HCT116 (cell line): Measurements from ENCODE around the gene TREM1. TPM values are rescaled to one million over a fixed set of nuclear protein-coding genes. Genes with fewer than 3 reads are reported as not detected.

ENCODE experiments used
- ATAC-seq: fragments of 200-7000 bp; cut with Tn5 transposase; 2 replicates; pipeline ENCODE4 v1.9.1; 2020; ENCODE audit warnings: mild to moderate bottlenecking, moderate library complexity
- BruUV-seq: library from RNA; stranded (reverse); fragments of 400-500 nt; replicated peaks from 2 replicates; lab custom pipeline; 2021; lab: Mats Ljungman, UMichigan
- CTCF ChIA-PET: fragments of 300-600 bp; sonication (Branson Sonifier 250); formaldehyde crosslinking; loops from one replicate; lab custom pipeline; 2021; ENCODE audit warnings: antibody characterized with exemption; lab: Charles Lee
- POLR2A ChIA-PET: fragments of 300-600, 350-600 bp; sonication (Branson Sonifier 250); formaldehyde crosslinking; loops from one replicate; lab custom pipeline; 2021; ENCODE audit warnings: antibody characterized with exemption; lab: Charles Lee
- RAD21 ChIA-PET, 2 experiments: fragments of 300-600 bp; sonication (Branson Sonifier 250); formaldehyde crosslinking; loops; one replicate each; lab custom pipeline; 2023; ENCODE audit warnings: low total read pairs in 2 of 2; ENCODE audit not compliant: uncharacterized antibody in 2 of 2, unreplicated experiment in 2 of 2, low non-redundant PET in 1 of 2; lab: Charles Lee
- DNase-seq: peaks from one replicate; pipeline ENCODE4 v3.0.0-alpha.2; 2010; ENCODE audit warnings: low read depth, low spot score
- H2AFZ ChIP-seq: fragments of 200-600 bp; shearing (Covaris generic), sonication (generic); 2 replicates; pipeline ENCODE4 v1.6.1; 2017; ENCODE audit warnings: low read depth, mixed run types, mixed read lengths, antibody characterized with exemption, low read length; ENCODE audit not compliant: poor library complexity, severe bottlenecking
- H3K27ac ChIP-seq: 2 replicates; pipeline ENCODE4 v1.5.1; 2012; ENCODE audit warnings: low read depth, low read length
- H3K27me3 ChIP-seq: fragments of 200-600 bp; sonication (generic); 2 replicates; pipeline ENCODE4 v1.6.1; 2016; ENCODE audit warnings: mixed run types, low read length, mixed read lengths; ENCODE audit not compliant: insufficient read depth
- H3K36me3 ChIP-seq, 2 experiments: fragments of 200-500 bp in 1 of 2; fragments of 200-600 bp in 1 of 2; sonication (Bioruptor generic) in 1 of 2; sonication (generic) in 1 of 2; 2 replicates each; pipeline versions ENCODE4 v1.5.1 to v1.6.1; 2014 to 2016; ENCODE audit warnings: low read length in 2 of 2, inconsistent platforms in 1 of 2, mixed read lengths in 1 of 2, mixed run types in 1 of 2; ENCODE audit not compliant: insufficient read depth in 2 of 2, control insufficient read depth in 1 of 2
- H3K4me1 ChIP-seq, 2 experiments: fragments of 200-600 bp in 1 of 2; sonication (generic) in 1 of 2; 2 replicates each; pipeline versions ENCODE4 v1.5.1 to v1.6.1; 2012 to 2017; ENCODE audit warnings: low read length in 2 of 2, inconsistent platforms in 1 of 2, mild to moderate bottlenecking in 1 of 2, mixed read lengths in 1 of 2, mixed run types in 1 of 2, moderate library complexity in 1 of 2; ENCODE audit not compliant: insufficient read depth in 2 of 2, control insufficient read depth in 1 of 2
- H3K4me2 ChIP-seq: fragments of 200-600 bp; sonication (generic); 2 replicates; pipeline ENCODE4 v1.6.1; 2017; ENCODE audit warnings: mixed run types, low read length, mixed read lengths
- H3K4me3 ChIP-seq, 2 experiments: fragments of 200-600 bp in 1 of 2; sonication (generic) in 1 of 2; replicated peaks in 1 of 2; 2 replicates each; pipeline ENCODE4 v1.5.1; 2011 to 2016; ENCODE audit warnings: low read length in 2 of 2, control low read depth in 1 of 2, low read depth in 1 of 2, mild to moderate bottlenecking in 1 of 2, mixed read lengths in 1 of 2, mixed run types in 1 of 2
- H3K79me2 ChIP-seq: fragments of 200-600 bp; sonication (generic); 2 replicates; pipeline ENCODE4 v1.6.1; 2017; ENCODE audit warnings: mild to moderate bottlenecking, mixed run types, low read length, moderate library complexity, mixed read lengths; ENCODE audit not compliant: insufficient read depth
- H3K9ac ChIP-seq: fragments of 200-600 bp; sonication (generic); 2 replicates; pipeline ENCODE4 v1.6.1; 2016; ENCODE audit warnings: low read length, mixed read lengths
- H3K9me2 ChIP-seq: fragments of 200-600 bp; sonication (generic), shearing (Covaris generic); 2 replicates; pipeline ENCODE4 v1.6.1; 2017; ENCODE audit warnings: mixed run types, mild to moderate bottlenecking, moderate library complexity; ENCODE audit not compliant: insufficient read depth
- H3K9me3 ChIP-seq, 2 experiments: fragments of 200-500 bp in 1 of 2; fragments of 200-600 bp in 1 of 2; sonication (Bioruptor generic) in 1 of 2; sonication (generic) in 1 of 2; 2 replicates each; pipeline ENCODE4 v1.6.1; 2014 to 2017; ENCODE audit warnings: low read length in 2 of 2, mixed read lengths in 2 of 2, inconsistent platforms in 1 of 2, low read depth in 1 of 2, mild to moderate bottlenecking in 1 of 2, mixed run types in 1 of 2, moderate library complexity in 1 of 2; ENCODE audit not compliant: control insufficient read depth in 1 of 2, insufficient read depth in 1 of 2
- H4K20me1 ChIP-seq: fragments of 200-600 bp; sonication (generic), shearing (Covaris generic); 2 replicates; pipeline ENCODE4 v1.6.1; 2017; ENCODE audit warnings: mixed run types, mild to moderate bottlenecking, moderate library complexity; ENCODE audit not compliant: insufficient read depth
- ATF3 ChIP-seq: IDR thresholded peaks from 2 replicates; pipeline ENCODE4 v1.6.1; 2012
- ELF1 ChIP-seq: IDR thresholded peaks from 2 replicates; pipeline ENCODE4 v1.6.1; 2012; ENCODE audit warnings: low read depth, borderline replicate concordance
- EZH2 ChIP-seq: fragments of 200-600 bp; sonication (generic); IDR thresholded peaks from 2 replicates; pipeline ENCODE4 v1.6.1; 2017; ENCODE audit warnings: antibody characterized with exemption, mixed run types
- EZH2phosphoT487 ChIP-seq: fragments of 200-600 bp; IDR thresholded peaks from 2 replicates; pipeline ENCODE4 v1.6.1; 2018; ENCODE audit warnings: antibody characterized with exemption, borderline replicate concordance
- FOSL1 ChIP-seq: IDR thresholded peaks from 2 replicates; pipeline ENCODE4 v1.6.1; 2012; ENCODE audit warnings: low read depth
- JUND ChIP-seq: IDR thresholded peaks from 2 replicates; pipeline ENCODE4 v1.6.1; 2012
- MAX ChIP-seq: IDR thresholded peaks from 2 replicates; pipeline ENCODE4 v1.6.1; 2012
- POLR2A ChIP-seq: IDR thresholded peaks from 2 replicates; pipeline ENCODE4 v1.7.0; 2011; ENCODE audit warnings: borderline replicate concordance; ENCODE audit not compliant: insufficient read depth, insufficient read length; ENCODE audit errors: extremely low read depth
- POLR2AphosphoS5 ChIP-seq: IDR thresholded peaks from 2 replicates; pipeline ENCODE4 v1.6.1; 2011; ENCODE audit warnings: mild to moderate bottlenecking, low read depth, low read length, moderate library complexity
- RAD21 ChIP-seq: IDR thresholded peaks from 2 replicates; pipeline ENCODE4 v1.6.1; 2012; ENCODE audit warnings: low read depth, mild to moderate bottlenecking
- SIN3A ChIP-seq: IDR thresholded peaks from 2 replicates; pipeline ENCODE4 v1.6.1; 2012; ENCODE audit warnings: low read depth
- SRF ChIP-seq: IDR thresholded peaks from 2 replicates; pipeline ENCODE4 v1.6.1; 2012; ENCODE audit warnings: low read depth
- TCF7L2 ChIP-seq: IDR thresholded peaks from 2 replicates; pipeline ENCODE4 v1.7.0; 2011; ENCODE audit warnings: borderline replicate concordance, inconsistent platforms; ENCODE audit not compliant: insufficient read depth, insufficient read length; ENCODE audit errors: extremely low read depth
- YY1 ChIP-seq: IDR thresholded peaks from 2 replicates; pipeline ENCODE4 v1.6.1; 2011; ENCODE audit warnings: low read length, low read depth, moderate library complexity, mild to moderate bottlenecking; ENCODE audit not compliant: insufficient replicate concordance; ENCODE audit errors: extremely low read depth
- ZBTB33 ChIP-seq: IDR thresholded peaks from 2 replicates; pipeline ENCODE4 v1.6.1; 2011; ENCODE audit warnings: mild to moderate bottlenecking, low read length, moderate library complexity; ENCODE audit not compliant: insufficient replicate concordance; ENCODE audit errors: extremely low read depth
- intact Hi-C: fragments of 100-400 bp; cut with micrococcal nuclease; formaldehyde crosslinking; loops from 2 replicates; pipeline ENCODE4 v1.10.0; 2022
- total RNA-seq: library from RNA; stranded (reverse); gene quantifications from one replicate; pipeline ENCODE4 v1.2.1, GENCODE V29; 2021; ENCODE audit not compliant: unreplicated experiment

The TREM1 gene
- total RNA-seq, 1 experiment from 2014 or later: 0.22 TPM

GRCh38 chr6:41226752-41227151 lies 59.7 kb downstream of the TREM1 start:
- H3K9me3 ChIP-seq: no peaks in the 10 kb centered on the region
- intact Hi-C loops: no loop called here
- no peaks in the 10 kb centered on the region for H3K36me3 ChIP-seq
- CTCF ChIA-PET: no interaction called here
- POLR2A ChIA-PET: no interaction called here
- RAD21 ChIA-PET: no interaction called here
- no peak for ATAC-seq
- no peaks in the 10 kb centered on the region for H3K9me2 ChIP-seq
- no peak overlapping the region for H3K27ac ChIP-seq
- no peak for TF ChIP-seq ATF3
- TF ChIP-seq EZH2phosphoT487: no peak
- no peak for TF ChIP-seq RAD21
- no peak for TF ChIP-seq SRF
- no peak for TF ChIP-seq JUND
- no peak for TF ChIP-seq POLR2AphosphoS5
- TF ChIP-seq ELF1: no peak
- no peak for TF ChIP-seq TCF7L2
- no peak for TF ChIP-seq SIN3A
- TF ChIP-seq FOSL1: no peak
- TF ChIP-seq MAX: no peak
- TF ChIP-seq EZH2: no peak
- TF ChIP-seq POLR2A: no peak
- TF ChIP-seq YY1: no peak
- no peak for TF ChIP-seq ZBTB33
- H3K27me3 ChIP-seq: peaks cover 37% of the 10 kb centered on the region
- no TSS peak for BruUV-seq
- H2AFZ ChIP-seq: no peak overlapping the region
- no peak overlapping the region for H3K9ac ChIP-seq
- no peak overlapping the region for H3K4me3 ChIP-seq
- DNase-seq: no peak
- H3K4me1 ChIP-seq: no peaks in the 10 kb centered on the region
- no peaks in the 10 kb centered on the region for H4K20me1 ChIP-seq
- no peaks in the 10 kb centered on the region for H3K79me2 ChIP-seq
- no peak overlapping the region for H3K4me2 ChIP-seq
